Fibroblast of pulmonary artery (primary cell): ENCODE data around the gene CDC42SE2.
"Not testable (repeated sequence)": the region's sequence is repeated elsewhere in the genome, so short reads cannot be mapped to it uniquely, and the experiment has no call there.

Experiments
- DNase-seq: peaks from one replicate; pipeline ENCODE4 v3.0.0-alpha.2; 2010; ENCODE audit warnings: low read depth
- H3K4me3 ChIP-seq: replicated peaks from 2 replicates; pipeline ENCODE4 v1.5.1; 2011; ENCODE audit warnings: low read depth, mild to moderate bottlenecking, control low read depth, low read length, moderate library complexity
- TF ChIP-seq, protein P1 (sequence below): IDR thresholded peaks from 2 replicates; pipeline ENCODE4 v1.5.1; 2011; ENCODE audit warnings: mild to moderate bottlenecking, control low read depth, low read length, inconsistent platforms; ENCODE audit errors: missing control alignments

Gene CDC42SE2

DNA sequence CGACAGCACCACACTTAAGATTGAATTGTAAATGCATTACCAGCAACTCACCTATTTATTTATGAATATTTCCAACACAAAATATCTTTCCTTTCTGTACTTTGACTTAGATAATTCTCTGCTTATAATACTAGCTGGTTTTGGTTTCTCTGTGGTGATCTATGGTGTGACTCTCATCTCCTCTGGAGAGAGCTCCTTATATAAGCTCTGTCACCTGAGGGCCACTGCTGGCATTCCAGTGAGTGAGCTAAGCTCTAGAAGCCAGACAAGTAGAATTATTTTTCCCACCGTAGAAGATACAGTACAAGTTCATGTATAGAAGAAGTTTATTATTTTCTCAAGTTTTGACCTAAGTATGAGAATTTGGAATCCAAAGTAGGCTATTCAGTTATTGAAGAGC, 111.5 kb downstream of the CDC42SE2 start:
- no peak overlapping the region for H3K4me3 ChIP-seq
- TF ChIP-seq, protein P1, sequence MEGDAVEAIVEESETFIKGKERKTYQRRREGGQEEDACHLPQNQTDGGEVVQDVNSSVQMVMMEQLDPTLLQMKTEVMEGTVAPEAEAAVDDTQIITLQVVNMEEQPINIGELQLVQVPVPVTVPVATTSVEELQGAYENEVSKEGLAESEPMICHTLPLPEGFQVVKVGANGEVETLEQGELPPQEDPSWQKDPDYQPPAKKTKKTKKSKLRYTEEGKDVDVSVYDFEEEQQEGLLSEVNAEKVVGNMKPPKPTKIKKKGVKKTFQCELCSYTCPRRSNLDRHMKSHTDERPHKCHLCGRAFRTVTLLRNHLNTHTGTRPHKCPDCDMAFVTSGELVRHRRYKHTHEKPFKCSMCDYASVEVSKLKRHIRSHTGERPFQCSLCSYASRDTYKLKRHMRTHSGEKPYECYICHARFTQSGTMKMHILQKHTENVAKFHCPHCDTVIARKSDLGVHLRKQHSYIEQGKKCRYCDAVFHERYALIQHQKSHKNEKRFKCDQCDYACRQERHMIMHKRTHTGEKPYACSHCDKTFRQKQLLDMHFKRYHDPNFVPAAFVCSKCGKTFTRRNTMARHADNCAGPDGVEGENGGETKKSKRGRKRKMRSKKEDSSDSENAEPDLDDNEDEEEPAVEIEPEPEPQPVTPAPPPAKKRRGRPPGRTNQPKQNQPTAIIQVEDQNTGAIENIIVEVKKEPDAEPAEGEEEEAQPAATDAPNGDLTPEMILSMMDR, result no peak
- DNase-seq, result no peak

GRCh38 chr5:131377346-131377745, 113.5 kb downstream of the CDC42SE2 start:
- no peak overlapping the region for H3K4me3 ChIP-seq
- TF ChIP-seq, protein P1, result no peak
- DNase-seq, result no peak

DNA sequence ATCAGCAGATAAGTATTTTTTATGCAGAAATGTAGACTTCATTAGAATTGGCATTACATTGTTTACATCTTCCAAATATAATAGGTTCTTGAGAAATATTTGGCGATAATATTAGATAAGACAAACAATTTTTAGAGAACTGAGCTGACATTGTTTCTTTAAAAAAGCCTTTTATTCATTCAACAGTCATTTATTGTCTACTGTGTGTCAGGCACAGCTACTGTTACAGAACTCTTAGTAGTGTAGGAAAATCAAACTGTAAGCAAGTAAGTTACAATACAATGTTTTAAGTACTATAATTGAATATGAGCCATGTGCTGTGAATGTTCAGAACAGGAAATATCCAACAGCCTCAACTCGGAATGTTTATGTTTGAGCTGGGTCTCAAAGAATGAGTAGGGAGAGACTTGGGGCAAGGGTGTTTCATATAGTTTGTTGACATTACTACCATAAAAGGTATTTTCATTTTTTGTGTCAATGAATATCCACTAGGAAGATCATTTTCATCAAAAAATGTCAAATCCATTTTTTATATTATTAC, 114.0 kb downstream of the CDC42SE2 start:
- H3K4me3 ChIP-seq, result no peak overlapping the region
- DNase-seq, result peak; percentile 59
- TF ChIP-seq, protein P1, result no peak

- H3K4me3 ChIP-seq, result no peak overlapping the region
- DNase-seq, result peak; percentile 64
- TF ChIP-seq, protein P1, result no peak
These were observed 115.1 kb downstream of the CDC42SE2 start for GRCh38 chr5:131378721-131379541.

DNA sequence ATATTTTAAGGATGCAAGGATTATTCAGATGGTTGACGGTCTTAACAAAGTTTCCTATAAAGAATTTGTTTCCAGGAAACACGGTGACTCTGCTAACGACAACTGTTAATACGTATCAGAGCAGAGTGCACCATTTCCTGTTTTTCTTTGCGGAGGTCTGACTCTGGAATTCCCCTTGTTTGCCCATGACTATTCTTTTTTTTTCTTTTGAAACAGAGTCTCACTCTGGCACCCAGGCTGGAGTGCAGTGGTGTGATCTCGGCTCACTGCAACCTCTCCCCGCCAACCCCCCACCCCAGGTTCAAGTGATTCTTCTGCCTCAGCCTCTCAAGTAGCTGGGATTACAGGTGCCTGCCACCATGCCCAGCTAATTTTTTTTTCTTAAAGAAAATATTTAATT, 115.9 kb downstream of the CDC42SE2 start:
- no peak overlapping the region for H3K4me3 ChIP-seq
- peak; percentile 95 for DNase-seq
- TF ChIP-seq, protein P1, result no peak

GRCh38 chr5:131380238-131380637, 116.4 kb downstream of the CDC42SE2 start:
- H3K4me3 ChIP-seq, DNase-seq: not testable (repeated sequence)

DNA sequence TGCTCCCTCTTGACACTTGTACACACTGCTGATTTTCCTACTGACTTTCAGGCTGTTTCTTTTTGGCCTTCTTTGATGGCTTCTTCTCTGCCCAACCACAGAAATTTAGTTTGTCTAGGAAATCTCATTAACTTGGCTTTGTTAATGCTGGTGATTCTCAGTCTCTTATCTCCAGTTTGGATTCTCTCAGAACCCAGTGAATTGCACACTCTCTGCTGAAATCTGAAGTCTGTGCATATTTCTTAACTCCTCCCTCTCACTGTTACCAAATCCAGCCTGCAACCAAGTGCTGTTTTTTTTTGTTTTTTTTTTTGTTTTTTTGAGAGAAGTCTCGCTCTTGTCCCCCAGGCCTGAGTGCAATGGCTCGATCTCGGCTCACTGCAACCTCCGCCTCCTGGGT, 117.2 kb downstream of the CDC42SE2 start:
- no peak overlapping the region for H3K4me3 ChIP-seq
- DNase-seq, result peak; percentile 74
- TF ChIP-seq, protein P1, result no peak
